Measurements from ENCODE around the gene FAM156B. TPM values are rescaled to one million over a fixed set of nuclear protein-coding genes. Genes with fewer than 3 reads are reported as not detected.

Gene FAM156B
- total and polyA plus RNA-seq, 2 of the 8 experiments (the other 6 are each of a cell fraction or from before 2014, with no cell fraction given): 9.1 to 36.2 TPM

GRCh38 chrX:52865343-52865998 lies 31.7 kb upstream of the FAM156B start (continued):
- no peak for TF ChIP-seq SP4 (IDR thresholded peaks at IDR 0.05; ENCODE audit: low read length)

Measured in H1 (cell line).